HL-60 (cell line): ENCODE results near the gene HCN4.
"Not testable (repeated sequence)": the region's sequence is repeated elsewhere in the genome, so short reads cannot be mapped to it uniquely, and the experiment has no call there.

Experiments used
- DNase-seq, 2 experiments: peaks; one replicate each; pipeline ENCODE4 v3.0.0-alpha.2; 2010 to 2020; ENCODE audit warnings: low read depth in 1 of 2, low spot score in 1 of 2
- H3K27ac ChIP-seq: fragments of 250-450 bp; sonication (Bioruptor Pico); replicated peaks from 2 replicates; pipeline ENCODE4 v1.5.1; 2020; ENCODE audit warnings: mild to moderate bottlenecking, moderate library complexity
- H3K27me3 ChIP-seq: fragments of 250-450 bp; sonication (Bioruptor Pico); 2 replicates; pipeline ENCODE4 v1.5.1; 2021; ENCODE audit warnings: mild to moderate bottlenecking, moderate library complexity; ENCODE audit not compliant: insufficient read depth, poor library complexity, severe bottlenecking
- H3K4me3 ChIP-seq: replicated peaks from 2 replicates; pipeline ENCODE4 v1.5.1; 2011; ENCODE audit warnings: mild to moderate bottlenecking, control low read depth, low read length; ENCODE audit not compliant: insufficient read depth
- CTCF ChIP-seq: IDR thresholded peaks from one replicate; pipeline ENCODE4 v1.5.1; 2011; ENCODE audit warnings: low read length, control low read depth, inconsistent platforms; ENCODE audit not compliant: insufficient read depth
- GABPA ChIP-seq: IDR thresholded peaks from 2 replicates; pipeline ENCODE4 v1.6.1; 2012; ENCODE audit warnings: low read depth
- POLR2AphosphoS5 ChIP-seq: IDR thresholded peaks from 2 replicates; pipeline ENCODE4 v1.6.1; 2012; ENCODE audit warnings: low read depth
- REST ChIP-seq: IDR thresholded peaks from 2 replicates; pipeline ENCODE4 v1.6.1; 2012; ENCODE audit warnings: low read depth; ENCODE audit not compliant: insufficient replicate concordance
- SPI1 ChIP-seq: IDR thresholded peaks from 2 replicates; pipeline ENCODE4 v1.6.1; 2012; ENCODE audit warnings: low read depth, mild to moderate bottlenecking, borderline replicate concordance

HCN4 gene

GRCh38 chr15:73400222-73400621 is 31.5 kb upstream of the HCN4 start:
- not testable (repeated sequence) for H3K27ac ChIP-seq
- DNase-seq, result peak in 1 of 2 experiments; percentile 11

GRCh38 chr15:73398861-73399260 is 30.1 kb upstream of the HCN4 start:
- no peak for DNase-seq
- Histone ChIP-seq H3K27me3 (no peaks in the 10 kb centered on the region), H3K4me3 (no peak overlapping the region), H3K27ac (no peak overlapping the region)
- no peak for TF ChIP-seq POLR2AphosphoS5
- TF ChIP-seq CTCF, result no peak
- TF ChIP-seq SPI1, result no peak
- no peak for TF ChIP-seq REST
- no peak for TF ChIP-seq GABPA

More at GRCh38 chr15:73400222-73400621, 31.5 kb upstream of the HCN4 start:
- H3K4me3 ChIP-seq, H3K27me3 ChIP-seq: not testable (repeated sequence)
- TF ChIP-seq POLR2AphosphoS5, result 0 out of 2 replicates have a peak, but pooled peaks have one; percentile 26

- H3K4me3 ChIP-seq, result no peak overlapping the region
- TF ChIP-seq GABPA (no peak), SPI1 (no peak), POLR2AphosphoS5 (no peak), REST (no peak), CTCF (no peak)
- DNase-seq, result no peak
- no peak overlapping the region for H3K27ac ChIP-seq
- H3K27me3 ChIP-seq, result no peaks in the 10 kb centered on the region
Observed at GRCh38 chr15:73397461-73397860, 28.7 kb upstream of the HCN4 start.

GRCh38 chr15:73395671-73396070 is 26.9 kb upstream of the HCN4 start:
- no peak overlapping the region for H3K27ac ChIP-seq
- TF ChIP-seq REST (no peak), GABPA (no peak), POLR2AphosphoS5 (no peak), CTCF (no peak), SPI1 (no peak)
- no peak overlapping the region for H3K4me3 ChIP-seq
- no peaks in the 10 kb centered on the region for H3K27me3 ChIP-seq
- DNase-seq, result no peak
